GM19397 (cell line): ENCODE results near the gene HRH1.
A peak's percentile ranks its signal among the peaks of the same experiment; 100 is the strongest.

ENCODE experiments used
- ATAC-seq: cut with Tn5 transposase; IDR thresholded peaks from one replicate; pipeline ENCODE4 v1.9.1; 2021; ENCODE audit warnings: mild to moderate bottlenecking, moderate library complexity; ENCODE audit not compliant: unreplicated experiment

HRH1 gene

GRCh38 chr3:11275926-11276325 is 121.6 kb downstream of the HRH1 start:
- no peak for ATAC-seq

- ATAC-seq, result no peak
These were observed 122.6 kb downstream of the HRH1 start for GRCh38 chr3:11276901-11277300.

- no peak for ATAC-seq
These were observed 128.2 kb downstream of the HRH1 start for GRCh38 chr3:11282250-11283138.

GRCh38 chr3:11283139-11283475 is 128.8 kb downstream of the HRH1 start:
- no peak for ATAC-seq

GRCh38 chr3:11284011-11284410 is 129.7 kb downstream of the HRH1 start:
- no peak for ATAC-seq

- ATAC-seq, result no peak
These were observed 131.2 kb downstream of the HRH1 start for GRCh38 chr3:11285471-11285870.

- no peak for ATAC-seq
These were observed 133.1 kb downstream of the HRH1 start for GRCh38 chr3:11287404-11287803.

GRCh38 chr3:11288021-11288491 is 133.8 kb downstream of the HRH1 start:
- no peak for ATAC-seq

GRCh38 chr3:11288786-11289637 is 134.7 kb downstream of the HRH1 start:
- ATAC-seq, result peak; percentile 62

GRCh38 chr3:11289864-11290263 is 135.6 kb downstream of the HRH1 start:
- ATAC-seq, result no peak

- ATAC-seq, result no peak
These were observed 136.7 kb downstream of the HRH1 start for GRCh38 chr3:11290743-11291680.

GRCh38 chr3:11291808-11292207 is 137.5 kb downstream of the HRH1 start:
- no peak for ATAC-seq

GRCh38 chr3:11297126-11297525 is 142.8 kb downstream of the HRH1 start:
- ATAC-seq, result no peak

GRCh38 chr3:11300970-11301369 is 146.7 kb downstream of the HRH1 start:
- peak; percentile 62 for ATAC-seq

GRCh38 chr3:11302444-11302843 is 148.2 kb downstream of the HRH1 start:
- ATAC-seq, result no peak

GRCh38 chr3:11304175-11304574 is 149.9 kb downstream of the HRH1 start:
- no peak for ATAC-seq

GRCh38 chr3:11305509-11305908 is 151.2 kb downstream of the HRH1 start:
- no peak for ATAC-seq

GRCh38 chr3:11306817-11307589 is 152.7 kb downstream of the HRH1 start:
- no peak for ATAC-seq

- no peak for ATAC-seq
These were observed 153.6 kb downstream of the HRH1 start for GRCh38 chr3:11307830-11308432.

GRCh38 chr3:11310258-11310657 is 156.0 kb downstream of the HRH1 start:
- no peak for ATAC-seq
